Ishikawa (cell line): Measurements from ENCODE around the gene EP400.

Experiments
- CEBPB ChIP-seq: IDR thresholded peaks from 2 replicates; pipeline ENCODE4 v1.6.1; 2012
- CREB1 ChIP-seq: IDR thresholded peaks from 2 replicates; pipeline ENCODE4 v1.6.1; 2012; ENCODE audit warnings: low read depth
- NFIC ChIP-seq: IDR thresholded peaks from 2 replicates; pipeline ENCODE4 v1.6.1; 2012
- REST ChIP-seq: IDR thresholded peaks from 2 replicates; pipeline ENCODE4 v1.6.1; 2012; ENCODE audit warnings: low read depth, mild to moderate bottlenecking
- TAF1 ChIP-seq: IDR thresholded peaks from 2 replicates; pipeline ENCODE4 v1.6.1; 2012; ENCODE audit warnings: low read depth, mild to moderate bottlenecking
- TCF12 ChIP-seq: IDR thresholded peaks from 2 replicates; pipeline ENCODE4 v1.6.1; 2012; ENCODE audit warnings: low read depth
- TEAD4 ChIP-seq: IDR thresholded peaks from 2 replicates; pipeline ENCODE4 v1.6.1; 2012
- TF ChIP-seq, protein P1 (sequence below): IDR thresholded peaks from 2 replicates; pipeline ENCODE4 v1.6.1; 2012

GRCh38 chr12:131975228-131975627 lies 25.5 kb downstream of the EP400 start:
- TF ChIP-seq NFIC (no peak), CREB1 (no peak), REST (no peak), CEBPB (no peak), TCF12 (no peak), TEAD4 (no peak), TAF1 (no peak)
- TF ChIP-seq, protein P1, sequence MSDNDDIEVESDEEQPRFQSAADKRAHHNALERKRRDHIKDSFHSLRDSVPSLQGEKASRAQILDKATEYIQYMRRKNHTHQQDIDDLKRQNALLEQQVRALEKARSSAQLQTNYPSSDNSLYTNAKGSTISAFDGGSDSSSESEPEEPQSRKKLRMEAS = no peak
